K562 (cell line): Measurements from ENCODE around the gene HCFC1R1.

ENCODE experiments used
- AFF1 ChIP-seq, 2 experiments: fragments of 450-650 bp; IDR thresholded peaks; 2 replicates each; pipeline ENCODE4 v1.6.1; 2018; ENCODE audit warnings: mild to moderate bottlenecking in 2 of 2, low read depth in 1 of 2; ENCODE audit not compliant: partially characterized antibody in 2 of 2
- JUN ChIP-seq, 2 experiments: sonication (generic) in 1 of 2; formaldehyde crosslinking in 1 of 2; IDR thresholded peaks; 2 replicates each; pipeline versions ENCODE4 v1.6.1 to v1.8.0; 2012 to 2022; ENCODE audit warnings: borderline replicate concordance in 2 of 2, mild to moderate bottlenecking in 2 of 2, improper control_type of control experiment in 1 of 2, low read depth in 1 of 2, low read length in 1 of 2, missing genetic modification reagents in 1 of 2
- RBM39 ChIP-seq: fragments of 200-400 bp; formaldehyde crosslinking; optimal IDR thresholded peaks from 2 replicates; pipeline ENCODE3; 2018; ENCODE audit warnings: low read depth, low read length
- RNF2 ChIP-seq: sonication (generic); IDR thresholded peaks from 2 replicates; pipeline ENCODE4 v1.6.1; 2016
- ZBTB1 ChIP-seq: sonication (generic); formaldehyde crosslinking; IDR thresholded peaks from 2 replicates; pipeline ENCODE4 v1.8.1; 2023; ENCODE audit warnings: missing genetic modification reagents, low read depth, mild to moderate bottlenecking, borderline replicate concordance
- ZBTB40 ChIP-seq, 2 experiments: fragments of 450-650 bp in 1 of 2; sonication (generic) in 1 of 2; formaldehyde crosslinking in 1 of 2; IDR thresholded peaks; 2 replicates each; pipeline versions ENCODE4 v1.7.1 to v1.9.0; 2016 to 2022; ENCODE audit warnings: inconsistent platforms in 1 of 2, mild to moderate bottlenecking in 1 of 2, missing genetic modification reagents in 1 of 2
- ZC3H11A ChIP-seq: IDR thresholded peaks from 2 replicates; pipeline ENCODE4 v1.6.1; 2012; ENCODE audit warnings: low read depth, low read length, improper control_type of control experiment
- ZNF282 ChIP-seq: sonication (generic); formaldehyde crosslinking; IDR thresholded peaks from 2 replicates; pipeline ENCODE4 v1.8.1; 2023; ENCODE audit warnings: missing genetic modification reagents
- ZNF77 ChIP-seq: fragments of 250-450 bp; sonication (Bioruptor Pico); IDR thresholded peaks from 2 replicates; pipeline ENCODE4 v1.5.0; 2020

GRCh38 chr16:3017344-3017743 is 6.4 kb downstream of the HCFC1R1 start:
- TF ChIP-seq RNF2 (no peak), ZC3H11A (no peak), ZNF282 (CRISPR knock-in tag) (no peak), ZNF77 (no peak), RBM39 (no peak), ZBTB40 (IDR thresholded peaks at IDR 0.05) (no peak), ZBTB40 (CRISPR knock-in tag; IDR thresholded peaks at IDR 0.05) (no peak), AFF1 (IDR thresholded peaks at IDR 0.05; ENCODE audit: low read depth in 1 of 2, partially characterized antibody in 2 of 2) (no peak), JUN (IDR thresholded peaks at IDR 0.05; ENCODE audit: borderline replicate concordance, low read depth, low read length) (no peak), JUN (CRISPR knock-in tag; IDR thresholded peaks at IDR 0.05; ENCODE audit: borderline replicate concordance) (no peak), ZBTB1 (CRISPR knock-in tag) (no peak)
